SK-N-SH treated with all-trans-retinoic acid at 6 μM for 48 hours (cell line): Measurements from ENCODE around the gene BMS1.

Experiments
- PPARA ChIP-seq: fragments of 250-450 bp; sonication (Bioruptor Pico); IDR thresholded peaks from 2 replicates; pipeline ENCODE4 v1.5.0; 2020; ENCODE audit warnings: mild to moderate bottlenecking, borderline replicate concordance
- RARB ChIP-seq: fragments of 250-450 bp; sonication (Bioruptor Pico); IDR thresholded peaks from 2 replicates; pipeline ENCODE4 v1.8.0; 2021; ENCODE audit warnings: mild to moderate bottlenecking, moderate library complexity
- SNAI2 ChIP-seq: fragments of 250-450 bp; sonication (Bioruptor Pico); IDR thresholded peaks from 2 replicates; pipeline ENCODE4 v1.5.0; 2020; ENCODE audit warnings: mild to moderate bottlenecking, moderate library complexity
- ZNF565 ChIP-seq: fragments of 450-650 bp; formaldehyde crosslinking; conservative IDR thresholded peaks from 2 replicates; pipeline ENCODE4 v1.5.0; 2020; ENCODE audit warnings: low read depth, mild to moderate bottlenecking, moderate library complexity
- TF ChIP-seq, protein P1 (sequence below): fragments of 250-450 bp; sonication (Bioruptor Pico); IDR thresholded peaks from 2 replicates; pipeline ENCODE4 v1.5.1; 2021; ENCODE audit warnings: mild to moderate bottlenecking, moderate library complexity
- TF ChIP-seq, protein P2 (sequence below): fragments of 250-450 bp; sonication (Bioruptor Pico); IDR thresholded peaks from 2 replicates; pipeline ENCODE4 v1.8.0; 2020; ENCODE audit warnings: mild to moderate bottlenecking, moderate library complexity, borderline replicate concordance

DNA sequence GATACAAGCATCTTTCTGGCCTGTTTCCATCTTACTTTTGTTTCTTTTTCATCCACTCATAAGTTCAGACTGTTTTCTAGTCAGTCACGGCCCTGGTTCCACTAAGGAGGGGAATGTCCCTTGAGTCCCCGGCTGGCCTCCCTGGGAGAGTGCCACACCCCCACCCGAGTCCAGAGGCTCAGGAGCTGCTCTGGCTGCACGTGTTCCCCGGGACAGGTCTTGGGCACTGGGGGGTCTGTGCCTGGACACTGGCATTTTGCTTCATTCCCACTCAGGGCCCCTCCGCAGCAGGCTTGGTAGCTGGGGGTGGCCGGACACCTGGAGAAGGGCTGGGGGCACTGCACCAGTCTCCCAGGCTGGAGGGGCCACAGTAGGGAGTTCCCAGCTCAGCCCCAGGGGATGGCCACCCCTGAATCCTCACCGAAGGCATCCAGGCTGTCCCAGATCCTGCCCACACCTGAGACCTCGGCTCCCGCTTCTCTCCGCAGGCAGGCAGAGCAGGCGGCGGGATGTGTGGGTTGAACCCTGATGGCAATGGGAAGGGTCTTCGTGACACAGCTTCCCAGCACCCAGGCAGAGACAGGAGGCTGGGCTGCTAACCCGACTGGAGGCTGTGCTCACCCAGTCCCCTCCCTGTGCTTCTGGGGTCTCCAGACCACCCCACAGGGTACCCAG is 92.3 kb downstream of the BMS1 start:
- TF ChIP-seq, protein P1, sequence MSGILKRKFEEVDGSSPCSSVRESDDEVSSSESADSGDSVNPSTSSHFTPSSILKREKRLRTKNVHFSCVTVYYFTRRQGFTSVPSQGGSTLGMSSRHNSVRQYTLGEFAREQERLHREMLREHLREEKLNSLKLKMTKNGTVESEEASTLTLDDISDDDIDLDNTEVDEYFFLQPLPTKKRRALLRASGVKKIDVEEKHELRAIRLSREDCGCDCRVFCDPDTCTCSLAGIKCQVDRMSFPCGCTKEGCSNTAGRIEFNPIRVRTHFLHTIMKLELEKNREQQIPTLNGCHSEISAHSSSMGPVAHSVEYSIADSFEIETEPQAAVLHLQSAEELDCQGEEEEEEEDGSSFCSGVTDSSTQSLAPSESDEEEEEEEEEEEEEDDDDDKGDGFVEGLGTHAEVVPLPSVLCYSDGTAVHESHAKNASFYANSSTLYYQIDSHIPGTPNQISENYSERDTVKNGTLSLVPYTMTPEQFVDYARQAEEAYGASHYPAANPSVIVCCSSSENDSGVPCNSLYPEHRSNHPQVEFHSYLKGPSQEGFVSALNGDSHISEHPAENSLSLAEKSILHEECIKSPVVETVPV (CRISPR knock-in tag), result no peak
- TF ChIP-seq PPARA (CRISPR knock-in tag), result no peak
- no peak for TF ChIP-seq RARB (CRISPR knock-in tag)
- TF ChIP-seq, protein P2, sequence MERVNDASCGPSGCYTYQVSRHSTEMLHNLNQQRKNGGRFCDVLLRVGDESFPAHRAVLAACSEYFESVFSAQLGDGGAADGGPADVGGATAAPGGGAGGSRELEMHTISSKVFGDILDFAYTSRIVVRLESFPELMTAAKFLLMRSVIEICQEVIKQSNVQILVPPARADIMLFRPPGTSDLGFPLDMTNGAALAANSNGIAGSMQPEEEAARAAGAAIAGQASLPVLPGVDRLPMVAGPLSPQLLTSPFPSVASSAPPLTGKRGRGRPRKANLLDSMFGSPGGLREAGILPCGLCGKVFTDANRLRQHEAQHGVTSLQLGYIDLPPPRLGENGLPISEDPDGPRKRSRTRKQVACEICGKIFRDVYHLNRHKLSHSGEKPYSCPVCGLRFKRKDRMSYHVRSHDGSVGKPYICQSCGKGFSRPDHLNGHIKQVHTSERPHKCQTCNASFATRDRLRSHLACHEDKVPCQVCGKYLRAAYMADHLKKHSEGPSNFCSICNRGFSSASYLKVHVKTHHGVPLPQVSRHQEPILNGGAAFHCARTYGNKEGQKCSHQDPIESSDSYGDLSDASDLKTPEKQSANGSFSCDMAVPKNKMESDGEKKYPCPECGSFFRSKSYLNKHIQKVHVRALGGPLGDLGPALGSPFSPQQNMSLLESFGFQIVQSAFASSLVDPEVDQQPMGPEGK (CRISPR knock-in tag), result no peak
- no peak for TF ChIP-seq SNAI2 (CRISPR knock-in tag)
- no peak for TF ChIP-seq ZNF565 (CRISPR knock-in tag)
